Erythroblast (primary cell): ENCODE measurements around the gene MRPL9.
A peak's percentile ranks its signal among the peaks of the same experiment; 100 is the strongest.

Experiments used
- DNase-seq, 2 experiments: peaks; one replicate each; lab custom pipeline; 2025; lab: John Stamatoyannopoulos, UW
- GATA1 ChIP-seq: IDR thresholded peaks from 2 replicates; pipeline ENCODE4 v1.6.1; 2011; ENCODE audit warnings: low read depth, mild to moderate bottlenecking, control low read depth, low read length, moderate library complexity
- POLR2A ChIP-seq: IDR thresholded peaks from 2 replicates; pipeline ENCODE4 v1.6.1; 2011; ENCODE audit warnings: mild to moderate bottlenecking, low read length

Gene MRPL9

GRCh38 chr1:151733126-151733525, 30.2 kb downstream of the MRPL9 start:
- no peak for DNase-seq
- TF ChIP-seq GATA1 (no peak), POLR2A (no peak)

GRCh38 chr1:151729966-151730291, 33.4 kb downstream of the MRPL9 start:
- TF ChIP-seq POLR2A (no peak), GATA1 (no peak)
- DNase-seq: no peak

- DNase-seq: no peak
- TF ChIP-seq GATA1 (no peak), POLR2A (no peak)
Observed at GRCh38 chr1:151729157-151729965, 33.9 kb downstream of the MRPL9 start.

- DNase-seq: no peak
- TF ChIP-seq POLR2A (no peak), GATA1 (no peak)
Observed at GRCh38 chr1:151728151-151729054, 34.9 kb downstream of the MRPL9 start.

GRCh38 chr1:151723726-151724370, 39.4 kb downstream of the MRPL9 start:
- TF ChIP-seq POLR2A (no peak), GATA1 (no peak)
- DNase-seq: no peak

- no peak for DNase-seq
- TF ChIP-seq POLR2A (no peak), GATA1 (no peak)
Observed at GRCh38 chr1:151721788-151722510, 41.3 kb downstream of the MRPL9 start.

- peak; percentile 30 to 49 for DNase-seq
- TF ChIP-seq POLR2A (no peak), GATA1 (no peak)
Observed at GRCh38 chr1:151720974-151721787, 42.1 kb downstream of the MRPL9 start, which contains the start of gene RIIAD1. RIIAD1 (plus strand) TSS chr1:151721522; CDS start chr1:151721537, 15 bp downstream.

GRCh38 chr1:151720554-151720953, 42.7 kb downstream of the MRPL9 start:
- TF ChIP-seq POLR2A (no peak), GATA1 (no peak)
- no peak for DNase-seq

GRCh38 chr1:151720125-151720524, 43.2 kb downstream of the MRPL9 start:
- DNase-seq: peak in 1 of 2 experiments; percentile 29
- TF ChIP-seq GATA1 (no peak), POLR2A (no peak)

GRCh38 chr1:151718666-151719065, 44.6 kb downstream of the MRPL9 start:
- TF ChIP-seq POLR2A: no peak
- TF ChIP-seq GATA1: no peak
- no peak for DNase-seq

GRCh38 chr1:151718011-151718431, 45.3 kb downstream of the MRPL9 start:
- no peak for TF ChIP-seq GATA1
- no peak for TF ChIP-seq POLR2A
- DNase-seq: peak in 1 of 2 experiments; percentile 14
